NCI-H146 treated with DMSO at 0.1 percent for 48 hours (cell line): ENCODE measurements around the gene IL1RL2.

Experiments
- DNase-seq: peaks from one replicate; lab custom pipeline; 2025; ENCODE audit not compliant: unreplicated experiment; lab: John Stamatoyannopoulos, UW

The IL1RL2 gene

DNA sequence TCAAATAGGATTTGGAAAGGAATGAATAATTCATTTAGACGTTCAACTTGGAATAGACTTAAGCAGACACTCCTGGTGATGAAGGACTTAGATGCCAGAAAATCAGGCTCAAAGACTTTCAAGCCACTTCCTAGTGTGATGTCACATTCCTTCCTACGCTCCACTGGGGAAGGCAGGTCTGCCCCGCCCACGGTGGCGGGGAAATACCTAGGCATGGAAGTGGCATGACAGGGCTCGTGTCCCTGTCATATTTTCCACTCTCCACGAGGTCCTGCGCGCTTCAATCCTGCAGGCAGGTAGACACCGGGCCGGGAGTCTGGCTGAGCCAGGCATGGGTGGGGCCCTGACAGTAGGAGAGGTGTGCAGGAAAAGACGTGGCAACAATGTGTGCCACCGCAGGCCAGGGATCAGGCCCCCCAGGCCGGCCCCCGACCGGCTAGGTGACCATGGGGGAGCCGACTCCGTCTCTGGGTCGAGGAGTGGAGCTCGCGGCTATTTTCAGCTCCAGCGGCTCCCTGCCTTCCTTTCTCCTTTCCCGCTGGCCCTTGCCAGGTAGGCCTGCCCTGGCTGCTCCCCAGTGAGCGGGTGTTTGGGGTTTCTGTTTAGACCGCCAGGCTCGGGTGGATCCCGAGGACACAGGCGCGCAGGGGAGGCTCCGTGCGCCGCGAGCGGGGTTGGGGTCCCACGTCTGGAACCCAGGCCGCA is at the start of gene IL1RL2:
IL1RL2 (plus strand) TSS at position 233 of the 705 bp plus-strand sequence. CDS start 845 bp downstream, outside the sequence.
- no peak for DNase-seq

DNA sequence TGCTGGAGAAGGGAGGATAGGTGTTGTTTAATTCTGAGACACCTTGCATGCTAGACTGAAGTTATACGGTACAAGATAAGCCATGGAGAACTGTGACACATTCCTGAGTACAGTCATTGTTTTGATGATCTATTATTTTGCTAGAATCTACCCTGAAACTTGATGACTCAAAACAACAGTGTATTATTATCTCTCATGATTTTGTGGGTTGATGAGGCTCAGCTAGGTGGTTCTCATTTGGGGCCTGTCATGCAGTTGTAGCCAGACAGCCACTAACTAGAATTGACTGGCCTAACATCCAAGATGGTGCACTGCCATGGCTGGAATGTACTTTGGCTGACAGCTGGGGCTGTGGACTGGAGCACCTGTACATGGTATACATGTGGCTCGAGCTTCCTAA is 49.7 kb upstream of the IL1RL2 start:
- no peak for DNase-seq

DNA sequence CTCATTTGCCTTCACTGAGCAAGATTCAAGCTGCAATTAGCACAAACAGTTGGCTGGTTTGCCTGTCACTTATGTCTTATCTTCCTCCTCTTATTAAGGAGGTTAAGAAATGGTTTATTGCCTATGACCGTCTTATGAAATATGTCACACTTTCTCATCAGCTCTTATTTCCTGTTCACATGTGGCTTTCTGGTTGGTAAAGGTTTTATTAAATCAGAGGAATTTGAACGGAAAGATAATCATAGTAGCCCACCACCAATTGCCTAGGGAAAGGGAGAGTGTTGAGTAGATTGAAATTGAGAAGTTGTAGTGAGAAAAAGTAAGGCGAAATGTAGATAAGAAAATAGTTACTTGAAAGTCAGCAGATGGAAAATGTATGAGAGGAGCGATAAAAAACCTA is 48.5 kb upstream of the IL1RL2 start:
- no peak for DNase-seq

DNA sequence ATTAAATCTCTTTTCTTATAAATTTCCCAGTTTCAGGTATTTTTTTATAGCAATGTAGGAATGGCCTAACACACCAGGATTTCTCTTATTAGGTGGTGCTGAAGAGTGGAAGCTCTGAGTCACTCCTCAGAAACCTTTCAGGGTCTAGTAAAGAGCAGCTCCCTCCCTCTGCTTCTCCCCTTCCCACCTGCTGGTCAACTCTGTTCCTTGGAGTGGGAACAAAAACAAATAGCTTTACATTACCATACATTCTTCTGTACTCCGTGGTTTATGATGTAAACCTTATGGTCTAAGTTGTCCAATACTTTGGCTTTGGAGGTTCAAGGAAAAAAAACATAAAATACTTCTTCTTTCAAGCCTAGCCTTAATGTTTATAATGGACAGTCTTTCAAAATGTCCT is 47.0 kb upstream of the IL1RL2 start:
- DNase-seq, result no peak

DNA sequence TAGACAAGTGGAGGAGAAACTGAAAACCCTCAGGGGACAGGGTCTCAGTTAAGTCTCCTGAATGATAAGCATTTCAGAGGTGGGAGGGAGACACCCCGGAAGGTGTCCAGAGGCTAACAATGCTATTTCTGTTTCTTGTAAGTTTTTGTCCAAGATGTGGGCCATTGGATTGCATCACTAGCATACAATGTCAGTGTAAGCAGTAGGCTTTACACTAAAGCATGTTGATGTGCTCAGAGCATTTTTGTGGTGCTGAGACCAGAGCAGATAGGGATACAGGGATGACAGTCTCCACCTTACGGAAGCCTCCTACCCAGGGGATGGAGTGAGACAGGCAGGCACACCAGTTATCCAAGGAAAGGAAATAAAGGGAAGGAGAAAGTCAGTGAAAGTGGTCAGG is 46.4 kb upstream of the IL1RL2 start:
- DNase-seq, result no peak

DNA sequence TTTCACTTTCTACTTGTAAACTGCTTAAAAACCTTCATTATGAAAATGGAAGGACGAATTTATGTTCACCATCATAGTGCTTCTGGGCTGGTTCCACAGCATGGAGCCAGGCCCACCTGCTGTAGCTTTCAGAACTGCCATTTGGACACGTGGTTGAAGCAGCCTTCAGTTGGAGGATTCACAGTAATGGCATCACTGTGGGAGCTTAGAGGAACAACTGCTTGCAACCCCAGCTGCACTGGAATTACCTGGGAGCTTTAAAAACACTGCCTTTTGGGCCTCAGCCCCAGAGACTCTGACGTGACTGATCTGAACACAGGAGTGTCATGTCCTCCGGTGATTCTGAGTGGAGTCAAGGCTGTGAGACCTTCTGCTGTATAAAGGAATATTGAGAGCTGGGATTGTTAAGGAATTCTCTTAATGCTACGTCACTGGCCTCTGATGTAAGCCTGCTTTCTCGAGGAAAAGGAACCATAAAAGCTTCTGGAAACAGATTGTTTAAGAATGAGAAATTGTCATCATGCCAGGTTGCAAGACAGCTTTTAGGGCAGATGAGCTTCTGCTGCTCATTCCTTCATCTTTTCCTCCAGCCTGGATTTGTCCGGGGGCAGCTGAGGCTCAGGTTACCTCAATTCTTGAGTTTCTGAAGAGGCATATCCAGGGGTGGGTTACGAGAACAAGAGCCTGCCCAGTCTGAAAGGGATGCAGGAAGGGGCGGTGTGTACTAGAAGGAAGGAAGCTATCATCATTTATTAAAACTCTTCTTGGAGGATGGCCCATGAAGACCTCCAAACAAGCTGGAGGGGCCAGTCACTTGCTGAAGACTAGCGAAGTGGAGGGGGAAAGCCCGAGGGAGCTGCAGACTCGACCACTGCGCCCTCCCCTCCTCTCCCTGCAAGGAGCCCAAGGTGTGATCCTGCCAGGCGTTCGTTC is 45.5 kb upstream of the IL1RL2 start:
- DNase-seq, result no peak

DNA sequence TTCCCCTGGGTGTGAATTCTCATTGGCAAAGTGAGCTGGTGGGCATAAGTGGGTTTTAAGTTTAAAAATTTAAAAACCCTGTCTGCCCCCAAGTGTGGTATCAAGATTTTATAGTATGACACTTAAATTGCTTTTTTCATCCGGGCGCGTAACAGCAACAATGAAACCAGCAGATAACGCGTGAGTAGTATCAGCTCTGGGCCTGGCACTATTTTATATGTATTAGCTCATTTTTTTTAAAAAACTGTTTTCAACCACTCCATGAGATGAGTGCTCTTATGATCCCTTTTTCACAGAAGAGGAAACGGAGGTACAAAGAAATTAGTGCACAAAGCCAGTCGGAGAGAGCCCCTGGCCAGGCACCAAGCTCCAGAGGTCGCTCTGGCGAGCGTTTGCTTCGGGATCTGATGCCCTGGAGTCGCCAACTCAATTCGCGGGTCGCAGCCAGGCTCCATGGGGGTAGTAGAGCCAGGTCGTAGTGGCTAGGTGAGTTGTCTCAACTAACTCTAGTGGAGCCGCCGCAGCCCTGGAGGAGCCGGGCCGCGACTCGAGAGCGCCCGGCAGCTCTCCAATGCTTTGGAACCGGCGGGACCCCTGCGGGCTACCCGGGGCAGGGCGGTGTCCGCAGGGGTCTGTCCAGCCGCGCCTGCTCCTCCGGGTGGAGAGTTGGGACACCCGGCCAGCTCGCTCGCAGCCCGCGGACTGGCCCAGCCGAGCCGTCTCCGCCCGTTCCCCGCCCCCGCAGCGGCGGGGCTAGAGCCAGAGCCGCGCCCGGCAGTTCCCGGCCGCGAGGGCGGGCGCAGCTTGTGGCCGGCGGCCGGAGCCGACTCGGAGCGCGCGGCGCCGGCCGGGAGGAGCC is 44.6 kb upstream of the IL1RL2 start, which contains the start of gene IL1R1:
IL1R1 (plus strand) TSS at position 777 of the 859 bp plus-strand sequence. CDS start 14,979 bp downstream, outside the sequence.
- no peak for DNase-seq

DNA sequence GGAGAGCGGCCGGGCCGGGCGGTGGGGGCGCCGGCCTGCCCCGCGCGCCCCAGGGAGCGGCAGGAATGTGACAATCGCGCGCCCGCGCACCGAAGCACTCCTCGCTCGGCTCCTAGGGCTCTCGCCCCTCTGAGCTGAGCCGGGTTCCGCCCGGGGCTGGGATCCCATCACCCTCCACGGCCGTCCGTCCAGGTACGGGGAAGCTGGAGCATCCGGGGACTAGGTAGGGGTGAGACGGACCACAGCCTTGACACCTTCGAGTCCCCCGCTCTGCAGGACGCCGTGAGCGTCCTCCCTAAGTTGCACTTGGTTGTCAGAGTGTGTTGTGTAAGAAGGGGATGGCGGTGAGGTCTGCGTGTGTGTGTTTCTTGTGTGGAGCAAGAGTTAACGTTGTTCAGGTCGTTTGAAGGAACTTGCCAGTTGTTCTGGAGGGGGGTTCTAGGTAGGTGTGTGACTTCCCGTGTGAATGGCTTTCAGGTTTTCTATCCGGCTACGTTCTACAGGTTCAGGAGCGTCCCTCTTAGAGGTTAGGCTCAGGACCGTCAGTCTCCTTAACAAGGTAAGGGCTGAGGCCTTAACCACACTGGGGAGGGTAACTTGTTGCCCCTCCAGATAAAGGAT is 43.9 kb upstream of the IL1RL2 start:
- DNase-seq, result no peak

DNA sequence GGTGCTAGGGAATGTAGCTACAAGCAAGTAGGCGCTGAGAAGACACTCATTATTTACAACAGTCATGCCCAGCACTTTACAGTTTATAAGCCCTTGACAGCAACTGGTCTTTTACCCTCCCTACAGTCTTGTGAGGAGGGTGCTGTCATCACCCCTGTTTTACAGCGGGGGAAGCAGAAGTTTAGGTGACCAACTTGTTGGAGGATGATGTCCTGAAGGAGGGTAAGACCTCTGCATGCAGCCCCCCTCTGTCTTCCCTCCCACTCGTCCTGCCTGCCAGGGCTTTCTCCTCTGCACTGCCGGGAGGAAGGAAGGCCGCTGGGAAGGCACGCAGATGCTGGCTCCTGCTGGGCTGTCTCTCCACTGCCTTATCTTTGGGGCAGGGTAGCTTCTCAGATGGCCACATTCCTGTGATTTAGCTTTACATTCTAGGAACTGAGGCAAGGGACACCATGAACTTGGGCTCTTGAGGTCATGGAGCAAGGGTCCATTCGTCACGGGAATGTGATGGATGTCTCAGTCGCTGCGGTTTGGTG is 43.3 kb upstream of the IL1RL2 start:
- no peak for DNase-seq

DNA sequence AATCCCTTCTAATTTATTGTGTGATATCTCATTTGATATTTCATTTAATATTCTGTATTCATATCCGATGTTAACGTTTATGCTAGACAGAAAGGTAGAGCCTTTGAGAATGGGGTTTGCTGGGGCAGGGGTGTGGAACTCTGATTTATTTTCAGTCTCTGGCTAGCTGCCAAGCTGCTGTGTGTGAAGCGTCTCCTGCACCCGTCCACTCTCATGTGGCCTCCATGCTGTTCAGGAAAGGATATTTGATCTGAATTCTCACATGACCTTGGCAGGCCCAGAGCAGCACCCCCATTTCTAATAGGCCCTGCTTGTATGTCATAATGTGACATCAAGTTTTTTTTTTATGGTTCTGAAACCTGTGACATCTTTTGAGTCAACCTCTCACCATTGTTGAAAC is 42.7 kb upstream of the IL1RL2 start:
- no peak for DNase-seq

DNA sequence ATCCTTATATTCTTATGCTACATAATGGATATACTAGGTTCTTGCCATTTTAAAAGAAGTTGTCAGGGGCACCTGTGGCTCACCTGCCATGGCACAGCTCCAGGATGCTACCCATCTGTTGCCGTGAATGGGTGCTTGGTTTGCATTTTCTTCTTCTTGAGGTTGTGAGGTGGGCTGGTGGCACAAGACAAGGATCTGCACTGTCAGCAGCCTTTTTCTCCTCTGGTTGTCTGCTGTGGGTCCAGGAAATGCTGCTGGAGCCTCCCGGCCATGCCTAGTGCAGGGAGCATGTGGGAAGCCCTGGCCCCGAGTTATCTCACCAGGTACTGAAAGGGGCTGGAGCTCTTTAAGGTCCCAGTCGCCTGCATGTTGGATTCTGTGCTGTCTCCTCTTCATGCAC is 41.7 kb upstream of the IL1RL2 start:
- no peak for DNase-seq

DNA sequence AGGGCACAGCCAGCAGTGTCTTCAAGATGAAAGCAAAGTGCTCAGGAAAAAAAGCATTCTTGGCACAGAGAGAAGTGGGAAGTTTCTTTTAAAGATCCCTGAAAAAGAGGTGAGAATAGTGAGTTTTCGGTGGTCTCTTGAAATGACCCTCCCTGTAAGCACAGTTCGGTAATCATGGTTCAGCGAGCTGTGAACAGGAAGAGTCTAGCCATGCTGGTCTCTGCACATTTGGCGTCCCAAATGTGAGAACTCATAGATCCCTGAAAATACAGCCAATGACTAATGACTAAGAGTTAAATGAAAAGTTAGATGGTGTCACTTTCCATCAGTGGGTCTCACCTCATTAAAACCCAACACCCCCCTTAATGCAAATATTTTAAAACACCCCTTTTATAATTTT is 40.9 kb upstream of the IL1RL2 start:
- DNase-seq, result no peak

DNA sequence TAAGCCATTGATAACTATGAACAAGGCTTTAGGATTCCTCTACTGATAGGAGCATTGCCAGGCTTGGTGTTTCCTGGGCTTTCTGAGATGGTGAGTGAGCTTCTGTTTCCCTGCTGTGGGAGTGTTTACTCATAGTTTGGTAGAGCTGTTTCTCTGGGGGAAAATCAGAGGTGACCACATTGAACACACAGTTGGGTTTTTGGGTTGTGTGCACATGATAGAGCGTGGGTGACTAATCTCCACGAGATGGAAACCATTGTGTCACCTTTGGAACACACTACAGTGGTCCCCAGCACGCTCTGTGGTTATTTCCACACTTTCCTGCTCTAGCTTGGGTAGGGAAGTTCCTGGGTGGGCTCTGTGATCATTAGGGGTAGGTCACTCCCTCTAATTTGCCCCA is 38.9 kb upstream of the IL1RL2 start:
- DNase-seq, result no peak

DNA sequence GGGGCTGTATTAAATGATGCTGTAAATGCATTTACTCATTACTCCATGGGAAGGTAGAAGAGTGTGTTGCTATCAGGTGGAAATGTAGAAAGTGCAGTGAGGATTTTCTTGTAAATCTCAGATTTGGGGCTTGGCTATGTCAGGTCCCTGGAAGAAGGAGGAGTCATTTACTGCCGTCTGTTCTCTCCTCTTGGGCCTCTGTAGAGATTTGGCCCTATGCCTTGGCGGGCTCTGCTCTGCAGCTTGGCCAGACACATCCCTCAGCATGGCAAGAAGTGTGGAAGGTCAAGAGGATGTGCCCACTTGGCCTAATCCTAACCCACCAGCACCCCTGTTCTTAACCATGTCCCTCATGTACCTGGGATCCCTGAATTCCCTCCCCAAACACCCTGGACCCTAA is 37.6 kb upstream of the IL1RL2 start:
- no peak for DNase-seq

DNA sequence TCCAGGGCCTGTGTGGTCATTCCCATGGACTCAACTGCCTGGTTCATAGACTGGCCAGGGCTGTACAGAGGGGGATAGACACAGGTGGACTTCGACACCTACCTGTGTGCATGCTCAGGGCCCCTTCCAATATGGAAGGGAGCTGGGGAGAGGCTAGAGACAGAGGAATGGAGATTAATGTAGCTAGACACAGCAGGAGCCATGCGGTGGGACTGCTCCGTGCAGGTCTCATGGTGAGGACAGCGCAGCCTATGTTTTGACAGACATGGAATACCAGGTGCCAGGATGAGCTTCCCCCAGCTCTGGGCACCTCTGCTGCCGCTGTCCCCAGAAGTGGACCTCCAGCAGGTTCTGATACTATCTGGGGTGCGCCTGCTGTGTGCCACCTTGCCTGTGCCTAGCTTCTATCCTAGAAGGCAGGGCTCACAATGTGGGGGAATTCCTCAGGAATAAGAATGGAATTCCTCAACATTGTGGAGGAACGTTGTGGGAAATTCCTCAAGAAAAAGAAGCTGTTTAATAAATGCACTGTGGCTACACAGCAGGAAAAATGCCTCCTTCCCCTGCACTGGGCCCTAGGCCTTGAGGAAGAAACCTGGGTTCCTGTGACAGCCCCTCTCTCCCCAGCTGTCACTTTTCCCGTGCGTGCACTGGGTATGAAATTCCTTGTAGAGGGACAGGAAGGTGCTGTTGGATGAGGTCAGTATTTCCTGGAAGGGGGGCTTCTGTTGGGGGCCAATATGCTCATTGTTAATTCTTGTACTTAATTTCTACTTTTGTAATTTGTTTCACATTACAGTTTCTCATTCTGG is 37.0 kb upstream of the IL1RL2 start:
- no peak for DNase-seq

DNA sequence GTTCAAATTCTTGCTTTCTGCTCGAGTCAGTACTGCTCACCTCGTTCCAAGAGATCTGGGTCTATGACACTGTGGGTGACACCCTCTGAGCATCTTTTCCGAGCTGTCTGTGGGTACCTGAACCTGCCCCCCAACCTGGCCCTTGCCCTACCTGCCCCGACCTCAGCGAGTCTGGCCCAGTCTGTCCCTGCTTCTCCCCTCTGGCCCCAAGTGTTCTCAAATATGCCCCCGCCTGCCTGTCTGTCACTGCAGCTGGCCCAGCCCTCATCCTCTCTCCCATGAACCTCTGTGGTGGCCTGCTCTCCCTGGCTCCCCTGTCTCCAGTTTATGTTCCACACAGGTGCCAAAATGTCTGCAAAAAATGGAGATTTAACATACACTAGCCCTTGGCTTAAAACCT is 32.5 kb upstream of the IL1RL2 start:
- no peak for DNase-seq

DNA sequence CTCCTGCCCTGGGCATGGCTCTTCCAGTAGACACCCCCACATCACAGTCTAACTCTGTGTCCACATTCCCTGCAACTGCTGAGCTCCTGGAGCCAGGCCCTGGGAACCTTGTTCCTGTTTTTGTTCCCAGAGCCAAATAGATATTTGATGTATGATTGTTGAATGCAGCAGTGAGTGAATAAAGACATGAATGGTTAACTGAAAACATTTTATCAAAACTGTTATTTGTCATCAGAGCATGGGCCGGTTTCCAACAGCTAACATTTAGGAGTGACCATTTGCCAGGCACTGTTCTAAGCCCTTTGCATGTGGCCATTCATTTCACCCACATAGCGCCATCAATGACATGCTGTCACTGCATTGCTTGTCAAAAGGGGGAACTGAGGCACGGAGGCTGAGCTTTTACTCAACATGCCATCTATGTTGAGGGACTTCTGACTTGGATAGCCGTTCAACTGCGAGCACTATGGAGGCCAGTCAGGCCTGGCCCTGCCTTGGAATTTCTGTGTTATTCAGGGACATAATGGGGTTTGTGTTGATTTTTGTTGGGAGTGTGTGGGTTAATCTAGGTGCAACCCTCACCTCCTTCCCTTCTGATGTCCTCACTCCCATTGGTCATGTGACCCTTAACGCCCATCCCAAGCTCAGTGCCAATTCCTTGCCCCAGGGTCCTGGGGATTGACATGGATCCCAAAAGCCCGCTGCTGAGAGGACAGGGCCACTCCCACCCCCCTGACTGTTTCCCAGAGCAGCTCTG is 31.7 kb upstream of the IL1RL2 start:
- DNase-seq, result no peak

DNA sequence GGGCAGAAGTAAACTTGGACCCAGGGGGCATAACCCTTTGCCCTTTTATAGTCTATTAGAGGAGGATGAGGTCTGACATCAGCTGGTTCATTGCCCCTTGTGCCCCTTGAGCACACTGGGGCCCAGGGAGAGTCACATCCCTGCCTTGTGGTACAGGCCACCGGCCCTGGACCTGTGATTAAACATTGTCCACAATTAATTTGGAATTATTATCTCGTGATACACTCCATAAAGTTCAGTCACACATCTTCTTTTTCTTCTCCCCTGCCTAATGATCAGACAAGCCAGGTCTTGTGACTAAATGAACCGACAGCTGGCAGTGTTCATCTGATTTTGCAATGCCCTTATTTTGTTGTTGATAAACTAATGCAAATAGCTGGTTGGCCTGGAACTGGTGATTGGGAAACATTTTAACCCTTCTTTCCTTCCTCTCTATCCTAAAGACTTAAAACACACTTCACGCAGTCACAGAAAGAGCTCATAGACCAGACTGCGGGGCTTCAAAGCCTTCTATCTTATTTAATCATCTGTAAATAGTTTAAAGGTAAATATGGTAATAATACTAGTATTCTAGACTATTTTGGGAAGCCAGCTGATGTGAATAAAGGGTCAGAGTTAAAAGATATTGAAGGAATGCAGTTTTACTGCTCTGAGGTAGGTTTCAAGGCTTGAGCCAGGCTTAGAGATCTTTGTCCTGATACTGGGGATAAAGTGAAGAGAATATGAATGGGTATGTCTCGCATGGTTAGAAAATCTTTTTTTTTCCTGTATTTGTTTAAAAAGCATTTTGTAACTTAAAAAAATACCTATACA is 30.9 kb upstream of the IL1RL2 start:
- no peak for DNase-seq
